Transverse colon (tissue), 3 donors: Measurements from ENCODE around the gene SLC12A3.

Experiments used
- CTCF ChIP-seq, 5 experiments: fragments of 200-600 bp in 3 of 5; fragments of 450-650 bp in 2 of 5; sonication (generic) in 3 of 5; IDR thresholded peaks; 1 replicate in 2 of 5; 2 replicates in 3 of 5; pipeline ENCODE4 v1.5.1; 2016 to 2017; ENCODE audit warnings: antibody characterized with exemption in 5 of 5, inconsistent platforms in 3 of 5, mild to moderate bottlenecking in 2 of 5, moderate library complexity in 1 of 5
- POLR2A ChIP-seq: fragments of 450-650 bp; IDR thresholded peaks from one replicate; pipeline ENCODE4 v1.6.1; 2016; ENCODE audit warnings: antibody characterized with exemption, mild to moderate bottlenecking, moderate library complexity

GRCh38 chr16:56847173-56847910, 17.7 kb upstream of the SLC12A3 start:
- TF ChIP-seq CTCF (IDR thresholded peaks at IDR 0.05) (no peak), POLR2A (no peak)
